Measurements from ENCODE around the gene SCUBE3.

SCUBE3 gene

DNA sequence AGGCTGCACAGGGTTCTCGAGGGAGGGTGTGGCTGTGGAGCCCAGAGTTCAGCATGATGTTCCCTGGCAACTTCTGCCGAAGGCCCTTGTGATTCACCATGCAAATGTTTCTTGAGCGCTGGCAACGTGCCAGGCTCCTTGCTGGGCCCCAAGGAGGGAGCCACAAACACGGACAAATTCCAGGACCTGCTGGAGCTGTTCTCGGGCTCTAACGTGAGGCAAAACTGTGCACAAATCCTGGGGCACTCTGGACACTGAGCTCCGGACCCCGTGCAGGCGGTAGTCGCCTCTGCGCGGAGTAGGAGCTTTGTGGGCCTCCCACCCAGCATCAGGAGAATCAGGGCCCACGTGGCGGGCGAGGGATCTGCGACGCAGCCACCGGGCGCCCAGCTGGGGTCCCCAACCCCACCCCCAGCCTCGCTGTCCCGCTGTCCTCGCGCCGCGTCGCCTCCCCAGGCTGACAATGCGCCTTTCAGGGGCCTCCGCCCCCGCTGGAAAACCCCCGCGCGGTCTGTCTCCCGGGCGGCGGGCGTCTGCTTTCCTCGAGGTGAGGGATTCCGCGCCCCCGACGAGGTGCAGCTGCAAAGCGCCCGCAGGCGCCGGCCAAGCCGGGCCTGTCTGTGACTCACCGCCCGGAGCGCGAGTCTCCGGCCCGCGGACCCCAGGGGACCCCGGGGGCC, 31.7 kb upstream of the SCUBE3 start:
- DNase-seq (ENCODE audit: low spot score): no peak

DNA sequence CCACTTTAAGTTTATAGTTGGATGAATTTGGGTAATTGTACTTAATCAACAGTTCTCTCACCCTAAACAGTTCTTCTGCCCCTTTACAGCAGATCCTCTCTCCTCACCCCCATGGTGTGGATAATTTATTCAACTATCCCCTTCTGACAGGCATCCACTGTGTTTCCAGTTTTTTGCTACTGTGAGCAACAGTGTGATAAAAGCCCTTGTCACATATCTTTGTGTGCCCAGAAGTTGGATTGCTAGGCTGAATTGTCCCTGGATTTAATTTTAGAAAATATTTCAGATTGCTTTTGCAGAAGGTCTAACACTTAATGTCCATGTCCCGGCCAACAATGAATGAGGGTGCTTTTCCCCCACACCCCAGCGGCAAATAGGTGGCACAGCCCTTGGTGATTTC, 30.5 kb upstream of the SCUBE3 start:
- DNase-seq (ENCODE audit: low spot score): no peak

DNA sequence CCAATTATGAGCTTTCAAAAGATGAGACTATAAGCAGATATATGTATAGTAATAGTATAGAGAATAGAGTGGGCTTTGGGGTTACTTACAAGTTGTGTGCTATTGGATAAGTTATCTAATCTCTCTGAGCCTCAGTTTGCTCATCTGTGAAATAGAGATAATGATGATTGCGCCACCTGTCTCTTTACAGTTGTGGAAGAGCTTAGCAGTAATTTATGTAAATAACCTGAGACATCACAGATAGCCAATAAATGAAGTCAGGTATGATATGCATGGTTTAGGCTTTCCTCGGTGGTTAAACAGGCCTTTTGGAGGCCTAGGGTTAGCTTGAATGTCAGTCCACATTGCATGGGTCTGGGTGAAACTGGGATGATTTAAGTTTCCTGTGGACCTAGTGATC, 29.8 kb upstream of the SCUBE3 start:
- no peak for DNase-seq (ENCODE audit: low spot score)

DNA sequence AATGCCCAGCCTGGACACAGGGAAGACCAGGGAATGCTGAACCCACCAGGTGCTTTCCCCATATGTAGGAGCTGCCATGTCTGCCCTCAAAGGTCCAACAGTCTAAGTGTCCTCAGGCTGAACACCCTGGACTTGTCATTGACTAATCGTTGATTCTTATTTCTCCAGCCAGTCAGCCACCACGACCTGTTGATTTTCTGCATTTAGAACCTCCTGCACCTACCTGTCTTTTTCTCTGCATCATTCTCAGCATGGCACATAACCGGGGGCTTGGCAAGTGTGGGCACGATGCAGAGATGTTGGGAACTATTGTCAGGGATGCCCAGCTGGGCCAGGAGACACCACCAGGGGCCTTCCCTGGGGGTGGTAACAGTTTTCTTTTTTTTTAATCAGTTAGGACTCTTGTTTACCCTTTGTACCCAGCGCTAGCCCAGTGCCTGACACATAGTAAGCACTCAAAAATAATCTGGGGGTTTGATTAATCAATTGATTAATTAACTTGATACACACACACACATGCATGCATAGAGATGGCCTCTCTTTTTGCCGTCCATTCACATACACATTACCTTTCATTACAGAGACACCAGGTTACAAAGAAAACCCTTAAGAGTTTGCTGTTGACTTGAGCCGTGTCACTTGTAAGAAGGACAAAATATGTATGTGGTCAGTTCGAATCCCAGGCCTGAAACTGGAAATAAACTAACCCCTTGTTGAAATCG, 29.0 kb upstream of the SCUBE3 start:
- no peak for DNase-seq (ENCODE audit: low spot score)

DNA sequence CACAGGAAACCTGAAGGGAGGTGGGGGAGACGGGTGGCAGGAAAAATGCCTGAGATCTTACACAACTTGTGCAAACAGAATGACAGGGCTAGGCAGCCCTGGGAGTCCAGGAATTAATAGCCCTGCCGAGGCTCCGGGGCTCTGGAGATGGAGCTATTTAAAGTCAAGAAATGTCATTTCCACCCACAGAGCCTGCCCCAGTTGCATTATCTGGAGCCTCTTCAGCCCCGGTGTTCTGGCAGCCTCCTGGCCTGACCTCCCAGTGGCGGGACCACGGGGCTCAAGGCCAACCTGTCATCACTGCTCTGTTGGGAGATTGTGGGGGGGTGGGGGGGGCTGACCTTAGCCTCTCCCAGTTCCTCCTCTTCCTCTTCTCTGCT, 28.5 kb upstream of the SCUBE3 start:
- no peak for DNase-seq (ENCODE audit: low spot score)

DNA sequence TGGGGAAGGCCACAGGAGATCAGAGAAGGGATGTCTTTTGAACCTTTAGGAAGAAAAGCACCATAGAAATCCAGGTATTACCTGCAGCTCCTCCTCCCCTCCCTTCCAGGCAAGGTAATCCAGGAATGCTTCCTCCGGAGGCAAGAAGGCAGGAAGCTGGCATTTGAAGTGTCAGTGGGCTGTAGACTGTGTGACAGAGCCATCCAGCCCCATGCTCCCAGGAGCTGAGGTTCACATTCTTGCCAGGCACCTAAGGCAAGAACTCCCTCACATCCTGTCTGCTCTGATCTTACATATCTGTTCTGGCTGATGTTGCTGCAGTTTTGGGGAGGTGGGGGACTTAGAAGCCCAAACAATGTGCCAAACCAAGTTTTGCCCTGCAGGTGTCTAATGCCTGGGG, 27.8 kb upstream of the SCUBE3 start:
- no peak for DNase-seq (ENCODE audit: low spot score)

DNA sequence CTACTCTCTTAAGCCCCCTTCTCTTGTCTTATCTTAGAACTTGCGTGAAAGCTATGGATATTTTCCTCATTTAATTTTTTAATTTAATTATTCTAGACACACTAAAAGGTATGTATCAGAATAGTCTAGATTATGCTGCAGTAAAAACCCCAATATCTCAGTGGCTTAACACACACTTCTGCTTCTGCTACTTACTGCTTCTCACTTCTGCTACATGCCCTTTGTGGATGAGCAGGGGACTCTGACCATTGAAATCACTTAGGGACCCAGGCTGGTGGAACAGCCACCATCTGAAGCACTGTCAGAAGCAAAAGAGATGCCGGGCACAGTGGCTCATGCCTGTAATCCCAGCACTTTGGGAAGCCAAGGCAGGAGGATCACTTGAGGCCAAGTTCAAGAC, 27.2 kb upstream of the SCUBE3 start:
- DNase-seq (ENCODE audit: low spot score): no peak

DNA sequence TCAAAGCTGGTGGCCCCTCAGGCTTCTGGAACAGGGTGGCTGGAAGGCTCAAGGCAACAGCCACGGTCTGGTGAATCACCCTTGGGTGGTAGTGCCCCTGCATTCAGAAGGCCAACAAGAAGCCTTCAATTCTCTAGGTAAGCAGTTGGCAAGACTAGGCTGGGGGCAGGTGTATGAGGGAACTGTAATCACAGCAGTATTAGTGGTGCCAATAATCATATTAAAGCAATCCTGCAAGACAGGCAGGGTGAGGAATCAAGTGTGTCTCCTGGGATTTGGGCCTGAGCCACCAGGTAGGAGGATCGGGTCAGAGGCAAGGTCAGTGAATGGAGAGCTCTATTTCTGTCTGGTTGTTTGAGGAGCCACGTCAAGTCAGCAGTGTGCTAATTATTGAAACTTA, 24.9 kb upstream of the SCUBE3 start:
- DNase-seq (ENCODE audit: low spot score): no peak

DNA sequence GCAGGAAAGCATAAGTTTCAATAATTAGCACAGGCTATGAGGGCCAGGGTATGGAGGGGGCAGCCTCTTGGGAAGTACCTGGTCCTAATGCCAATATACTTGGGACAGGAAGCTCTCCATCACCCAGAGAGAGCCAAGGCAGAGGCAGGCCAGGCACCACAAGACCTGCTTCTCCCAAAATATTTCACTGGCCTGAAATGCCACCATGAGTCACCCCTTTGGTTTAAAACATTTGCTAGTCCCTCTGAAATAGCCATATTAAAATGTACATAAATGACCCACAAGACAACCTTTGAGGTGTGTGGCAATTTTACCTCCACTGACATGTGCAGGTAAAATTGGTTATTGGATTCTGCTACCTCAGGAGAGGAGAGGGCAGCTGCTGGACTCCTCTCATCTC, 23.4 kb upstream of the SCUBE3 start:
- no peak for DNase-seq (ENCODE audit: low spot score)

DNA sequence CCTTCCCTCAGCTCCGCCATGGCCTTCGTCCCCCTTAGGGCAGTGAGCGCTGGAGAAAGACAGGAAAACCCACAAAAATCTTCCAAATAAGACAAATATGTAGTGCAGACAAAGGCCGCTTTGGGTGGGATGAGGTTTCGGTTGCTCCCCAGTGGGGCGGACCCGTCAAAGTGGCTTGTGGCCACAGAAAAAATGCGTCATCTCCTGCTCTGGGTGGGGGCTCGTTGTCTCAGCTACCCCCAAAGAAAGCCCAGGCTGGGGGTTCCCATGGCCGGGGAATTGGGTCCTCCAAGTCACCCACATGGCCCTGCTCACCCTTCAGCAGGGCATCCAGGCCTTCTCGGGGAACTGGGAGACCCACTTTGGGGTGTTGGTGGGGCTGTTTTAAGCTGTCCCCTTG, 21.9 kb upstream of the SCUBE3 start:
- no peak for DNase-seq (ENCODE audit: low spot score)

DNA sequence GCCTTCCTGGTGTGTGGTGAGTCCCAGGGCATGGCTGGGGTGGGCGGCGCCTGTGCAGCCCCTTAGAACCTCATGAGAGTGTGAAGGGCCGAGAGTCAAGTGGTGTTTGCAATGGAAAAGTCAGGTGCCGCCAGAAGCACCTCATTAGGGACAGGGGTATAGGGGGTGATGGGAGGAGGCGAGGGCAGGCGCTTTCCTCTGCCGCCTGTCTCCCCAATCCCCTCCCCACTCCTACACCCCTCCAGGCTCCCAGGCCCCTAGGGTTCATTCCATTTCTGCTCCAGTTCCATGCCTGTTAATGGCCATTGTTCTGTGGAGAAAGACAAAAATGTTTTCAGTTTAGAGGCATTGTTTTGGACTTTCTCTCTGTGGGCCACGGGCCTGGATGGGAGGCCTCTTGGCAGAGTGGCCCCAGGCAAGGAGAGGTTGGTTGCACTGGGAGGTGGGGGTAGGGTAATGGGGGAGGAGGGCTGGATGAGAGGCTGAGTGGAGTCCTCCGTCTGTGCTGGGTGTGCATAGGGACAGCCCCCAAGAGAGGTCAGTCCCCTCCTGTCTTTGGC, 21.4 kb upstream of the SCUBE3 start:
- DNase-seq (ENCODE audit: low spot score): no peak

DNA sequence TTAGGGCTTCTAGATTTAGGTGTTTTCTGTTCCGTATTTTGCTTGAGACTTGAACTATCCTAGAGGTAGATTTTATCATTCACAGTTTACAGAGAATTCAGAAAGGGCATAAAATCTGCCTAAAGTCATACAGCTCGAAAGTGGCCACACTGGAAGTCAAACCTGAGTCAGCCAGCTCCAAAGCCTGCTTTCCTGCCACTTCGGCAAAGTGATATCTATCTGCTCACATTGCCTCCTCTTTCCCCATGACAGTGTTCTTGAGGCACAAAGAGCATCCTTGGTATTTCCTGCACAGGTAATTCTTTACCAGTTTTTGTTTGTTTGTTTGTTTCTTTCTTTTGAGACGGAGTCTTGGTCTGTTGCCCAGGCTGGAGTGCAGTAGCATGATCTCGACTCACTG, 19.4 kb upstream of the SCUBE3 start:
- no peak for DNase-seq (ENCODE audit: low spot score)

DNA sequence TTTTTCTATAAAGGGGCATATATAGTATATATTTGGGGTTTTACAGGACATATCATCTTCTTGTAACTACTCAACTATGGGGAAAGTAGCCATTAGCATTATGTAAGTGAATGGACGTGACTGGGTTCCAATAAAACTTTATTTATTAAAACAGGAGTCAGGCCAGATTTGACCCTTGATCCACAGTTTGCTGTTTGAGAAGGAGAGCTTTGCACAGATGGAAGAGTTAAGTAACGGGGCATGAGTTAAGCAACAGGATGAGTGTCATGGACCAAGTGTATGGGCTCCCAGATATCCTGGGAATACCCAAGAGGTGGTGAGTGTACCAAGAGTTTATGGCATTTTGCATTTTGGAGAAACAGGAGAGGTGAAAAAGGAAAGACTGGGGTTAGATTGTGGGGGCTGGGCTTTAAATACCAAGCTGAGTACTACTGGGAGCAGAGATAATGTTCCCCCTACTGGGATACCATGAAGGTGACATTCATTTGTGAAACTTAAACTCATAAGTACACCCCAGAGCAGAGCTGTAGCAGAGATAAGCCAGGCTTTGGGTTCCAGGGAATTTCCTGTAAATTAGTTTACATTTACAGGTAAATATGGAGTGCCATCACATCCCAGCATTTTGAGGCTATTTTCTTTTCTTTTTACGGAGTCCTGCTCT, 18.5 kb upstream of the SCUBE3 start:
- no peak for DNase-seq (ENCODE audit: low spot score)

DNA sequence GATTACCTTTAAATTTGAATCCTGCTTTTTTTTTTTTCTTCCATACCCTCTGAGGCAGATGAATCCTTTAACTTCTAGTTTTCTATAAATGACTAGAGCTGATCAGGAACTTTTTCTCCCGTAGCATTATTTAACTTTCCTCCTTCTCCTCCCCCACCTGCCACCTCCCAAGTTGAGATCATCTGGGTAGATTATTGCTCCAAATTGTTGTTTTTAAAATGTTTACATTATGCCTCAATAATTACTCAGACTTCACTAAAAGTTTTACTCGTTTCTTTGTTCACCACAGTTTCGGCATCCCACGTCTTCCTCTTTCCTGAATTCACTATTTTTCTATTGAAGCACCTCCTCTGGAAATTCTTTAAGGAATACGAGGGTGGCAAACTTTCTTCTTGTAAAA, 16.6 kb upstream of the SCUBE3 start:
- no peak for DNase-seq (ENCODE audit: low spot score)

DNA sequence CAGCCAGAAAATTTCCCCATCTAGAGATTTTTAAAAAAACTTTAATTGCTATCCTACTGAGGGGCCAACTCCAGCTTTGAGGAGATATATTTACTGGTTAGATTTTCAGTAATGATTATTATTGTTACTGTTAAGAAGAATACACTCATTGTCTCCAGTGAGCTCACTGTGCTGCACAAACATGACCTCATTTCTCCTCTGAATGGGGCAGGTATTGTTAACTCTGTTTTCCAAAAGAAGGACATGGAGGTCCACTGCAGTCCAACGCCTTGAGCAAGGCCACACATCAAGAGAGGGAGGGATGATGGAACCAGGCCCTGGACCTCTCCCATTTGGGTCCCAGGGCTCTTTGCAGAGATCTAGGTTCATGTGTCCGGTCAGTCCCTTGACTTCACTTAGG, 13.9 kb upstream of the SCUBE3 start:
- peak; percentile 41 for DNase-seq (ENCODE audit: low spot score)

DNA sequence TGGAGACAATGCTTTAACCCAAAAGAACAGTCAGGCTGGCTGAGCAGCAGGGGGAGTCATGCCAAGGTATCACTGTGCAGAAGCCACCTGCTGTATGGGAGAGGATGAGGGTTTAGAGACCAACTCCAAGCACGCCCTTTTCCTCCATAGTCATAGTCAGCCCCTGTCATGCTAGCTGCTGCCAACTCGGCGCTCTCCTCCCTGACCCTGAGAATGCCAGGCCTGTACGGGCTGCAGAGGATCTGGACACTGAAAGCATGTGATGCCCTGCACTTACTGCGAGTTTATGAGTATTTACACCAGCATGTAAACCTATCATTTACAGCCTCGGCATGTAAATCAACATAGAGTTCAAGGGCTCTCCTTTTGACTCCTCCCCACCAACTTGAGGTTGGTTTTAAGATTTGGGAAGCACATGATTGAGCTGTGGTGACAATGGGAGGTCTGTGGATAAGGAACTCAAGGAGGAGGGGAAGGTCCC, 11.7 kb upstream of the SCUBE3 start:
- no peak for DNase-seq (ENCODE audit: low spot score)

DNA sequence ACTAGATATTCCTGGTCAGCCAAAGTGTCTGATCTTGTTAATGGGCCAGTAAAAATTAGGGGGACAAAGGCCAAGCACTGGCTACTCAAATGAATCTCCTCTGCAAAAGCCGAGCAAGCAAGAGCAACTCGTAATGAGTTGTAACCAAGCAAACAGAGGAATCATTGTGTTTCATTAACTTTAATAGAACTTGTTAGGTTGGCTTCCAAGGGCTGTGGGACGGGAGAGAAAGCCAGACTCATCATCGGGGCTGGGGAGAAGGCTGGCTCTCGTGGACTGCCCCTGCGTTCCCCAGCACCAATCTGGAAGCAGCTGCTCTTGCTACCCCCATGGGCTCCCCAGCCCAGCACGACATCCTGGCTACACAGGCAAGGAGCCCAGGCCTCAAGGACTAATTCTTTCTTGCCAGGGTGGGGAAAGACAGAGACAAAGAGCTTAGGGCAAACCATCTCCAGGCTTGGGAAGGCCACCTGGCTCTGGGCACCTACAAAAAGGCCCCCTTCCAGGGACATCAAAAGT, 10.5 kb upstream of the SCUBE3 start:
- peak; percentile 37 for DNase-seq (ENCODE audit: low spot score)

DNA sequence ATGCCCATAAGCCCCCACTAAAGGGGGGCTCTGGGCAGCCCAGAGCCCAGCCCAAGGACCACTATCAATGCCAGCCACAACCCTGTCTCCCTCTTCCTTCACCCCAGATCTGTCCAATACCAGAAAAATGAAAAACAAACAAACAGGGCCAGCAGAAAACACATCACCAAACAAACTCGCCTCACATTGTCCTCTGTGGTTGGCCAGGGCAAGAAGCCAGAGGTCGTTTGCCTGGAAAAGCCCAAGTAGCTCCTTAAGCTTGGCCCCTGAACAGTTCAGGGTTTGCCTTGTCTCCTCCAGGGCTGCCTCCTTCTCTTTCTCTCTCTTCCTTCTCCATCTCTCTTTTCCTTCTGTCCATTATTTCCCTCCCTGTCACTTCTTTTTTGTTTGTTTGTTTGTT, 10.1 kb upstream of the SCUBE3 start:
- no peak for DNase-seq (ENCODE audit: low spot score)

DNA sequence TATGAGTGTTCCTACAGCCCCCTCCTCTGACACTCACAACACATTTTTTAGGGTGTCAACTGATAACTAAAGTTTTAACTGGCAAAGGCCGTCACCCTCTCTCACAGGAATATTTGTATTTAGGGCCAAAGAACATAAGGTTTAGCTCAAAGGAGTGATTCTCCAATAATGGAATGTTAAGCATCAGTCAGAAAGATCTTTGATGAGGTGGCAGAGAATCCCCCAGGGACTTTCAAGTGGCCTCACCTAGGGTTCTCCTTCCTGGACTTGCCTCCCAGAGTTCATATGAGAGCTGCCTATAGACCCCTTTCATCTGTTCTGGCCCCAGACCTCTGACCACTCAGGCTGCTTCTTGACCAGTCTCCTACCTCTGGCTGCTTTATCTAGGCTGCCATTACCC, 7.4 kb upstream of the SCUBE3 start:
- DNase-seq (ENCODE audit: low spot score): no peak

DNA sequence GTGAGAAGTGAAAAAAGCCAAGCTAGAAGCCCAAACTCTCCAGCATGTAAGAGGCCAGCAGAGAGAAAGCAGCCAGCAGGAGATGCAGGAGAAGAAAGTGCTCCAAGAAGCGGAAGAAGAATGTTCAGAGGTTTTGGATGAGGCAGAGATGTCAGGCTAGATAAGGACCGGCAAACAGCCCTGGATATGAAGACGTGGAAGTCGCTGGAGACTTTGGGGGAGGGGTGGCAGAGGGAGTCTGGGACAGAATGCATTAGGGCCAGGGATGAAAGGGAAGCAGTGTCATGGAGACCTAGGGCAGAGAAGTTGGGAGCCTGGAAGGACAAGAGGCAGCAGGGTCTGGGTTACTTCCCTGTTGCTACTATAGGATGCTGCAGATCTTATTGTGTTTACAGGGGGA, 5.3 kb upstream of the SCUBE3 start:
- no peak for DNase-seq (ENCODE audit: low spot score)

DNA sequence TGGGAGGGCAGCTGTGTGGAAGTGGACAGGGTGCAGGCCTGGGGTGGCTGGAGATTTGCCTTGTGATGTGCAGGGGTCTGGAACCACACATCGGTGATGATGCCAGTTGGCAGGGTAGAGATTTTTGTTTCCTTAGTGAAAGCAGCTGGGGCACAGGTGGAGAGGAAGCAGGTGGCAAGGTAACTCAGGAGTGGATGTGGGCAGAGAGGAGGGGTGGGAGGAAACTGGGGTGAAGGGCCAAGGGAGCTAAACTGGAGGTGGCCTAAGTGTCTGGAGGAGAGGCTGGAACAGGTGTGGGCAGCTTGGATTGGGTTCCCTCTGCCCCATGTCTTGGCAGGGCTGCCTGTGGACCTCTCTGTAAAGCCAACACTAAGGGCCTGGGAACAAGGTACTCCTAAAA, 4.7 kb upstream of the SCUBE3 start:
- DNase-seq (ENCODE audit: low spot score): no peak

DNA sequence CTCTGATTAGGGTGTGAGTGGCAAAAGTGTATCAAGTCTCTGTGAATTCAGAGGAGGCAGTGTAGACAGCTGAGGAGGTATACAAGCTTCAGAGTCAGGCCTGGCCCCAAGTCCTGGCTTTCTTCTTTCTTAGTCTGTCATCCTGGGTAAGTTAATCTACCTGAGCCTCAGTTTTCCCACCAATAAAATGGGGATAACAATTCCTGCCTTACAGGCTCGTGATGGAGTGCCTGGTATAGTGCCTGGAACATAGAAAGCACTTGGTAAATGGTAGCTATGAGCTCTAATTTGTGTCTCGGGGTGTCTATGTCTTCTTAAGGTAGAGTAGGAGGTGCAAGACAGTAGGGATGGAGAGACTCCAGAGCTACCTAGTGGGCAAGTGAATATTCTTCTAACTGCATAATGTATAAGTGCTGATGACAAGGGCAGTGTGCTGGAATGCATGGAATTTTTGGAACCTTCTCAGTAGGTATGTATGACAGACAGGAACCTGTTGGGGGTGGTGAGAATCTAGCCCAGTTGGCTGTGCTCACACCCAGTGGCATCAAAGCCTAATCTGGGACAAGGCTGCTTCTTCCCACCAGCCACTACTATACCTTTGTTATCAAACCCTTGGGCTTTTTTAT, 4.0 kb upstream of the SCUBE3 start:
- no peak for DNase-seq (ENCODE audit: low spot score)

Measured in pons (tissue), 1 donor.